GM12878 (cell line): ENCODE measurements around the gene PTPRM. TPM values are rescaled to one million over a fixed set of nuclear protein-coding genes. Genes with fewer than 3 reads are reported as not detected.

Source experiments
- ATAC-seq: fragments of 200-7000 bp; cut with Tn5 transposase; 3 replicates; pipeline ENCODE4 v1.9.1; 2020; ENCODE audit warnings: mild to moderate bottlenecking, moderate library complexity
- BruUV-seq: library from RNA; stranded (reverse); fragments of 400-500 nt; replicated peaks from 2 replicates; lab custom pipeline; 2021; lab: Mats Ljungman, UMichigan
- CTCF ChIA-PET: fragments of 300-600 bp; sonication (Branson Sonifier 250); formaldehyde crosslinking; extraction: SDS; loops from one replicate; lab custom pipeline; 2021; ENCODE audit warnings: inconsistent platforms; lab: Yijun Ruan, JAX
- POLR2A ChIA-PET: fragments of 350-600 bp; formaldehyde crosslinking; extraction: SDS; loops from one replicate; lab custom pipeline; 2021; ENCODE audit warnings: inconsistent platforms; lab: Charles Lee
- RAD21 ChIA-PET: fragments of 300-600 bp; sonication (Branson Sonifier 250); formaldehyde crosslinking; loops from one replicate; lab custom pipeline; 2023; ENCODE audit warnings: antibody characterized with exemption; ENCODE audit not compliant: unreplicated experiment; lab: Charles Lee
- SMC1A ChIA-PET: fragments of 300-600 bp; sonication (Branson Sonifier 250); formaldehyde crosslinking; loops from one replicate; lab custom pipeline; 2023; ENCODE audit not compliant: unreplicated experiment, uncharacterized antibody; lab: Charles Lee
- DNase-seq: peaks from one replicate; pipeline ENCODE4 v3.0.0-alpha.2; 2011; ENCODE audit warnings: low read depth, low spot score
- FAIRE-seq: peaks from 3 replicates; lab custom pipeline; 2011; peaks lifted over from hg19 to GRCh38; lab: Jason Lieb, UNC
- H2AFZ ChIP-seq: 2 replicates; pipeline ENCODE4 v1.6.0; 2011; ENCODE audit warnings: low read depth, low read length, control low read depth; ENCODE audit not compliant: control insufficient read depth
- H3K27ac ChIP-seq: 2 replicates; pipeline ENCODE4 v1.5.1; 2011; ENCODE audit warnings: control low read depth; ENCODE audit not compliant: control insufficient read depth, insufficient read depth
- H3K27me3 ChIP-seq, 2 experiments: replicated peaks in 1 of 2; 2 replicates each; pipeline versions ENCODE4 v1.6.0 to v1.6.1; 2011; ENCODE audit warnings: low read length in 1 of 2; ENCODE audit not compliant: control insufficient read depth in 2 of 2, insufficient read depth in 2 of 2
- H3K36me3 ChIP-seq, 2 experiments: 2 replicates each; pipeline ENCODE4 v1.5.1; 2011; ENCODE audit warnings: low read length in 1 of 2; ENCODE audit not compliant: control insufficient read depth in 2 of 2, insufficient read depth in 2 of 2
- H3K4me1 ChIP-seq: 2 replicates; pipeline ENCODE4 v1.6.1; 2011; ENCODE audit warnings: mild to moderate bottlenecking, low read length, moderate library complexity, mixed read lengths; ENCODE audit not compliant: control insufficient read depth, insufficient read depth
- H3K4me2 ChIP-seq: 2 replicates; pipeline ENCODE4 v1.6.0; 2011; ENCODE audit warnings: control low read depth; ENCODE audit not compliant: control insufficient read depth, insufficient read depth
- H3K4me3 ChIP-seq: fragments of 200-600 bp; sonication (generic); 2 replicates; pipeline ENCODE4 v1.5.1; 2016
- H3K79me2 ChIP-seq: 2 replicates; pipeline ENCODE4 v1.6.0; 2011; ENCODE audit warnings: low read length; ENCODE audit not compliant: control insufficient read depth, insufficient read depth
- H3K9ac ChIP-seq: 2 replicates; pipeline ENCODE4 v1.8.0; 2011; ENCODE audit warnings: low read length, control low read depth, mixed read lengths; ENCODE audit not compliant: control insufficient read depth, insufficient read depth
- H3K9me3 ChIP-seq: replicated peaks from 3 replicates; pipeline ENCODE4 v1.5.1; 2011; ENCODE audit warnings: mild to moderate bottlenecking, low read length; ENCODE audit not compliant: control insufficient read depth, insufficient read depth
- H4K20me1 ChIP-seq: 2 replicates; pipeline ENCODE4 v1.6.0; 2011; ENCODE audit not compliant: control insufficient read depth, insufficient read depth
- EED ChIP-seq: sonication (generic); IDR thresholded peaks from 2 replicates; pipeline ENCODE4 v1.6.1; 2016; ENCODE audit warnings: antibody characterized with exemption, low read depth
- ESRRA ChIP-seq: IDR thresholded peaks from 2 replicates; pipeline ENCODE4 v1.6.1; 2012; ENCODE audit warnings: mild to moderate bottlenecking, low read length, improper control_type of control experiment
- NFIC ChIP-seq: IDR thresholded peaks from 2 replicates; pipeline ENCODE4 v1.6.1; 2012; ENCODE audit warnings: low read depth, mild to moderate bottlenecking, inconsistent platforms, low read length, moderate library complexity
- SPI1 ChIP-seq: IDR thresholded peaks from 2 replicates; pipeline ENCODE4 v1.6.1; 2011; ENCODE audit warnings: low read depth, mild to moderate bottlenecking, low read length, moderate library complexity, borderline replicate concordance; ENCODE audit not compliant: insufficient read depth
- SREBF2 ChIP-seq: IDR thresholded peaks from 2 replicates; pipeline ENCODE4 v1.6.1; 2012; ENCODE audit warnings: mild to moderate bottlenecking, low read length
- ZNF207 ChIP-seq: fragments of 450-650 bp; IDR thresholded peaks from 2 replicates; pipeline ENCODE4 v1.6.1; 2014; ENCODE audit warnings: antibody characterized with exemption, mild to moderate bottlenecking, borderline replicate concordance
- WGBS: methylation state at CpG from one replicate; pipeline ENCODE4 v1.1.6; 2016; ENCODE audit warnings: low lambda C conversion rate; ENCODE audit not compliant: insufficient replicate concordance, insufficient coverage; ENCODE audit errors: missing lambda C conversion rate; 5-methylcytosine and 5-hydroxymethylcytosine counted together
- in situ Hi-C: fragments of 300-500 bp; cut with MboI; formaldehyde crosslinking; loops from 9 replicates; pipeline ENCODE4 v1.14.3; 2018; ENCODE audit warnings: mixed read lengths
- intact Hi-C: fragments of 100-400 bp; cut with micrococcal nuclease; formaldehyde crosslinking; loops from one replicate; pipeline ENCODE4 v1.14.2; 2022; ENCODE audit not compliant: unreplicated experiment
- polyA plus RNA-seq, 11 experiments: library from polyadenylated mRNA; depleted of rRNA in 4 of 11; unstranded in 6 of 11; stranded (reverse) in 5 of 11; fragments of >200 nt; fragmentation: Nextera tagmentation in 4 of 11; fragmentation: Illumina TruSeq in 1 of 11; extraction: Ambion mirVana in 4 of 11; extraction: Trizol in 1 of 11; gene quantifications; 1 replicate in 1 of 11; 2 replicates in 10 of 11; pipeline versions ENCODE4 v1.2.1 to v1.2.3, GENCODE V29; 2011 to 2016; ENCODE audit warnings: inconsistent platforms in 2 of 11, missing spikeins in 2 of 11, low read depth in 1 of 11
- total RNA-seq, 4 experiments: library from RNA; depleted of rRNA in 3 of 4; stranded (reverse); fragments of >200 nt in 3 of 4; fragmentation: Illumina TruSeq in 1 of 4; extraction: Trizol in 1 of 4; gene quantifications; 2 replicates each; pipeline versions ENCODE4 v1.2.1 to v1.2.3, GENCODE V29; 2013 to 2021
- TF ChIP-seq, protein P1 (sequence below): IDR thresholded peaks from 2 replicates; pipeline ENCODE4 v1.6.1; 2012; ENCODE audit warnings: low read depth, low read length, improper control_type of control experiment
- TF ChIP-seq, protein P2 (sequence below): fragments of 450-650 bp; IDR thresholded peaks from 2 replicates; pipeline ENCODE4 v1.6.1; 2017; ENCODE audit warnings: borderline replicate concordance
- TF ChIP-seq, protein P3 (sequence below): fragments of 450-650 bp; IDR thresholded peaks from 2 replicates; pipeline ENCODE4 v1.6.1; 2016; ENCODE audit warnings: mild to moderate bottlenecking

PTPRM gene
- total and polyA plus RNA-seq, 10 of the 15 experiments (the other 5 are each of a cell fraction or from before 2014, with no cell fraction given): 0.07 to 22.6 (median 0.60) TPM

DNA sequence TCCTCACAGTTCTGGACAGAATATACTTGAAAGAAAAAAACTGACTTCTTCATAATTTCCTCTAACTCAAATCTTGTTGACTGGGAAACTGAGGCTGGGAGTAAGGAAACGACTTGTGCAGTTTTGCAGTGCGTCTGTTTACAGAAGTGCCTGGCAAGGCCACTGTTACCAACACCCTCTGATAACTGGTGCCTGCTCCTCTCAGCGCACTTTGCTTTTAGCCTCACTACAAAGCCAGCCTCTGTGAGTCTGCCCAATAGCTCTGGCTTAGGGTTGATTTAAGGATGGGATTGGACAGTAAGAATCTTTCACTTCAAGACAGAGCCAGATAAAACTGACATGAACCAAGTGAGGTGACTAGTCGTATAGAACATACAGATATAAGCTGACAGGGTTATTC is 410.8 kb downstream of the PTPRM start:
- intact Hi-C loops: no loop called here
- in situ Hi-C loops: no loop called here
- ATAC-seq (no peak), FAIRE-seq (no peak), DNase-seq (no peak)
- SMC1A ChIA-PET: interaction anchor here (1.1 to 2.5 kb wide), 6 partner anchors 9 to 188 kb away, joined by 3 to 12 read pairs (median 6); no protein-coding TSS in a partner anchor
- no peak overlapping the region for H2AFZ ChIP-seq
- H3K4me1 ChIP-seq: no peaks in the 10 kb centered on the region
- no peak overlapping the region for H3K4me2 ChIP-seq
- 23% methylated on average over 4 of the region's 4 CpGs for WGBS
- H3K9ac ChIP-seq: no peak overlapping the region
- no peaks in the 10 kb centered on the region for H3K36me3 ChIP-seq
- no peaks in the 10 kb centered on the region for H4K20me1 ChIP-seq
- no TSS peak for BruUV-seq
- TF ChIP-seq, protein P1, sequence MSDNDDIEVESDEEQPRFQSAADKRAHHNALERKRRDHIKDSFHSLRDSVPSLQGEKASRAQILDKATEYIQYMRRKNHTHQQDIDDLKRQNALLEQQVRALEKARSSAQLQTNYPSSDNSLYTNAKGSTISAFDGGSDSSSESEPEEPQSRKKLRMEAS: no peak
- TF ChIP-seq, protein P2, sequence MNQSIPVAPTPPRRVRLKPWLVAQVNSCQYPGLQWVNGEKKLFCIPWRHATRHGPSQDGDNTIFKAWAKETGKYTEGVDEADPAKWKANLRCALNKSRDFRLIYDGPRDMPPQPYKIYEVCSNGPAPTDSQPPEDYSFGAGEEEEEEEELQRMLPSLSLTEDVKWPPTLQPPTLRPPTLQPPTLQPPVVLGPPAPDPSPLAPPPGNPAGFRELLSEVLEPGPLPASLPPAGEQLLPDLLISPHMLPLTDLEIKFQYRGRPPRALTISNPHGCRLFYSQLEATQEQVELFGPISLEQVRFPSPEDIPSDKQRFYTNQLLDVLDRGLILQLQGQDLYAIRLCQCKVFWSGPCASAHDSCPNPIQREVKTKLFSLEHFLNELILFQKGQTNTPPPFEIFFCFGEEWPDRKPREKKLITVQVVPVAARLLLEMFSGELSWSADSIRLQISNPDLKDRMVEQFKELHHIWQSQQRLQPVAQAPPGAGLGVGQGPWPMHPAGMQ: no peak
- TF ChIP-seq SPI1 (no peak), ESRRA (no peak), ZNF207 (no peak), EED (no peak), NFIC (no peak), SREBF2 (no peak)
- TF ChIP-seq, protein P3, sequence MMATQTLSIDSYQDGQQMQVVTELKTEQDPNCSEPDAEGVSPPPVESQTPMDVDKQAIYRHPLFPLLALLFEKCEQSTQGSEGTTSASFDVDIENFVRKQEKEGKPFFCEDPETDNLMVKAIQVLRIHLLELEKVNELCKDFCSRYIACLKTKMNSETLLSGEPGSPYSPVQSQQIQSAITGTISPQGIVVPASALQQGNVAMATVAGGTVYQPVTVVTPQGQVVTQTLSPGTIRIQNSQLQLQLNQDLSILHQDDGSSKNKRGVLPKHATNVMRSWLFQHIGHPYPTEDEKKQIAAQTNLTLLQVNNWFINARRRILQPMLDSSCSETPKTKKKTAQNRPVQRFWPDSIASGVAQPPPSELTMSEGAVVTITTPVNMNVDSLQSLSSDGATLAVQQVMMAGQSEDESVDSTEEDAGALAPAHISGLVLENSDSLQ: no peak
- POLR2A ChIA-PET: no interaction called here
- H3K4me3 ChIP-seq: no peak overlapping the region
- H3K9me3 ChIP-seq: no peaks in the 10 kb centered on the region
- no peak overlapping the region for H3K27ac ChIP-seq
- RAD21 ChIA-PET: interaction anchor here (1.1 to 1.6 kb wide), 3 partner anchors 18 to 32 kb away, joined by 3 to 4 read pairs (median 3); no protein-coding TSS in a partner anchor
- no peaks in the 10 kb centered on the region for H3K79me2 ChIP-seq
- CTCF ChIA-PET: interaction anchor here (1.1 to 2.1 kb wide), 4 partner anchors 12 to 133 kb away, joined by 3 to 10 read pairs (median 4); no protein-coding TSS in a partner anchor
- H3K27me3 ChIP-seq: no peaks in the 10 kb centered on the region
